ENCODE measurements around the gene KRTAP5-5.
"Not testable (repeated sequence)": the region's sequence is repeated elsewhere in the genome, so short reads cannot be mapped to it uniquely, and the experiment has no call there.

KRTAP5-5 gene, protein sequence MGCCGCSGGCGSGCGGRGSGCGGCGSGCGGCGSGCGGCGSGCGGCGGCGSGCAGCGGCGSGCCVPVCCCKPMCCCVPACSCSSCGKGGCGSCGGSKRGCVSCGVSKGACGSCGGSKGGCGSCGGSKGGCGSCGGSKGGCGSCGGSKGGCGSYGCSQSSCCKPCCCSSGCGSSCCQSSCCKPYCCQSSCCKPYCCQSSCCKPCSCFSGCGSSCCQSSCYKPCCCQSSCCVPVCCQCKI

DNA sequence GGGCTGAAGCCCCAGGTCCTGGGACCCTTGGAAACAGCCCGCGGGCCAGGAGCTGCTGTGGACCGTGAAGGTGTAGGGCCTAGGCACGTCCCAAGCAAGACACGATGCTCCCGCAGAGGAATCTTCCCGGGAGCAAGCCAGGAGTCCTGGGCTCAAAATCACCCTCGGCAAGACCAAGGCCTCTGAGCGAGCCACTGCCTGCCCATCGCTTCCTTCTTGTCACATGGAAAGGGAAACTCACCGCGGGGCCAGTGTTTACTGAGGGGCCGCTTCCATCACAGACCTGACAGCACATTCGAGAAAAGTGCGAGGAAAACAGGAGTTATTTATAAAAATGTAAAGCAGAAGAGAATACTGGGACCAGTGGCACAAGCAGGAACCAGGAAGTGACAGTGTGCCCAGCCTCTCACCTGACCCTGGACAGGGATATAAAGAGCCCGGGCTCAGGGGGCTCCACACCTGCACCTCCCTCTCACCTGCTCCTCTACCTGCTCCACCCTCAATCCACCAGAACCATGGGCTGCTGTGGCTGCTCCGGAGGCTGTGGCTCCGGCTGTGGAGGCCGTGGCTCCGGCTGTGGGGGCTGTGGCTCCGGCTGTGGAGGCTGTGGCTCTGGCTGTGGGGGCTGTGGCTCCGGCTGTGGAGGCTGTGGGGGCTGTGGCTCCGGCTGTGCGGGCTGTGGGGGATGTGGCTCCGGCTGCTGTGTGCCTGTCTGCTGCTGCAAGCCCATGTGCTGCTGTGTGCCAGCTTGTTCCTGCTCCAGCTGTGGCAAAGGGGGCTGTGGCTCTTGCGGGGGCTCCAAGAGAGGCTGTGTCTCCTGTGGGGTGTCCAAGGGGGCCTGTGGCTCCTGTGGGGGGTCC is at the start of gene KRTAP5-5:
Gene KRTAP5-5, plus strand, starts transcription at position 450 of the 860 bp plus-strand sequence. Its CDS starts 66 bp downstream, at position 516.
- no peak for DNase-seq

- DNase-seq: no peak
Observed at GRCh38 chr11:1581976-1582375, 47.6 kb upstream of the KRTAP5-5 start.

DNA sequence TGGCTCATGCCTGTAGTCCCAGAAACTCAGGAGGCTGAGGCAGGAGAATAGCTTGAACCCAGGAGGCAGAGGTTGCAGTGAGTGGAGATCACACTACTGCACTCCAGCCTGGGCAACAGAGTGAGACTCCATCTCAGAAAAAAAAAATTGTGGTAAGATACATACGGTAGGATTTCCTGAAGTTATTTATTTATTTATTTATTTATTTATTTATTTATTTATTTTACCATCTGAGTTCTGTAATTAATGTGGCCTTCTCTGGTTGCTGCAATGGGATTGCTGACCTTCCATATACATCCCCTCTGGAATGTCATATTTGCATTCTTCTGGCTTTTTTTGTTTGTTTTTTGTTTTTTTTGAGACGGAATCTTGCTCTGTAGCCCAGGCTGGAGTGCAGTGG is 46.7 kb upstream of the KRTAP5-5 start:
- not testable (repeated sequence) for DNase-seq

DNA sequence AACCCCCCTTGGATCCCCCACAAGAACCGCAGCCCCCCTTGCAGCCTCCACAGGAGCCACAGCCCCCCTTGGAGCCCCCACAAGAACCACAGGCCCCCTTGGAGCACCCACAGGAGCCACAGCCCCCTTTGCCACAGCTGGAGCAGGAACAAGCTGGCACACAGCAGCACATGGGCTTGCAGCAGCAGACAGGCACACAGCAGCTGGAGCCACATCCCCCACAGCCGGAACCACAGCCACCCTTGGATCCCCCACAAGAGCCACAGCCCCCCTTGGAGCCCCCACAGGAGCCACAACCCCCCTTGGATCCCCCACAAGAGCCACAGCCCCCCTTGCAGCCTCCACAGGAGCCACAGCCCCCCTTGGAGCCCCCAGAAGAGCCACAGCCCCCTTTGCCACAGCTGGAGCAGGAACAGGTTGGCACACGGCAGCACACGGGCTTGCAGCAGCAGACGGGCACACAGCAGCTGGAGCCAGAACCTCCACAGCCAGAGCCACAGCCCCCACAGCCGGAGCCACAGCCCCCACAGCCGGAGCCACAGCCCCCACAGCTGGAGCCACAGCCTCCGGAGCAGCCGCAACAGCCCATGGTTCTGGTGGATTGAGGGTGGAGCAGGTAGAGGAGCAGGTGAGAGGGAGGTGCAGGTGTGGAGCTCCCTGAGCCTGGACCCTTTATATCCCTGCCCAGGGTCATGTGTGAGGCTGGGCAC is 44.8 kb upstream of the KRTAP5-5 start, which contains the start of gene KRTAP5-1:
Gene KRTAP5-1, minus strand, starts transcription at position 623 of the 710 bp plus-strand sequence. Its CDS starts 34 bp downstream, at position 589.
- DNase-seq: not testable (repeated sequence)

GRCh38 chr11:1586699-1587098 is 42.9 kb upstream of the KRTAP5-5 start:
- no peak for DNase-seq

DNA sequence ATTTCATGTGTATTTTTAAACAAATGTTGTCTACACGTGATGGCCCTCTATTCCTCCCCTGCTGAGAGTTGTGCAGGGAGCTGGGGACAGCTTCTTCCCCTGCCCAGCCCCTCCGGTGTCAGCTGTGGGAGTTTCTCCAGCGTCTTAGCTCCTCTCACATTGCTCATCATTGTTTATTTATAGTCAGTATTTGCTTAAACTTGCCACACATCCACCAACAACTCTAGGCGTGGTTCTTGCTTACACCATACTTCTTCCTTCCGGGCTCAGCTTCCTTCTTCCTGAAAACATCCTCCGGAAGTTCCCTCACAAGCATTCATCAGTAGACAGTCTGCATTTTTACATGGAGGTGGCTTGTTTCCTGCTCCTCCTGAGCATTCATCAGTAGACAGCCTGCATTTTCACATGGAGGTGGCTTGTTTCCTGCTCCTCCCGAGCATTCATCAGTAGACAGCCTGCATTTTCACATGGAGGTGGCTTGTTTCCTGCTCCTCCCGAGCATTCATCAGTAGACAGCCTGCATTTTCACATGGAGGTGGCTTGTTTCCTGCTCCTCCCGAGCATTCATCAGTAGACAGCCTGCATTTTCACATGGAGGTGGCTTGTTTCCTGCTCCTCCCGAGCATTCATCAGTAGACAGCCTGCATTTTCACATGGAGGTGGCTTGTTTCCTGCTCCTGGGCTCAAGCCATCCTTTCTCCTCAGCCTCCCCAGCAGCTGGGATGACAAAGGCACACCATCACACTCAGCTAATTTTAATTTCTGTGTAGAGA is 40.2 kb upstream of the KRTAP5-5 start:
- not testable (repeated sequence) for DNase-seq

- DNase-seq: no peak
Observed at GRCh38 chr11:1589996-1590395, 39.6 kb upstream of the KRTAP5-5 start.

DNA sequence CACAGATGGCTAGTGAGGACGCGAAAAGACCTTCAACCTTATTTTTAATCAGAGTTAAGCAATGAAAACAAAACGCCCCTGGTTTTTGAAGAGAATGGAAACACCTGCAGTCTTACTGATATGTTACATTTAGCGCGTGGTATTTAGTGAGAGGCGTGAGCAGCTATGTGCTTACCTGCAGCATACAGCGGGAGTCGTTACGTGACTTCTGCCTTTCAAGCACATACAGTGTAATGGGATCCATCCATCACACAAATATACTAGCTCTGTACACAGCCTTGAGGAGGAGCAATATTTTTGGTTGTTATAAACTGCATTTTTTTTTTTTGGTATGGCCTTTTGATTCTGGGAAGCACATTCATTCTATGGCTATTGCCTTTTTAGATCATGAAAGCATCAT is 36.9 kb upstream of the KRTAP5-5 start:
- DNase-seq: no peak

GRCh38 chr11:1595994-1596575 is 33.5 kb upstream of the KRTAP5-5 start:
- not testable (repeated sequence) for DNase-seq

GRCh38 chr11:1596576-1597121 is 32.9 kb upstream of the KRTAP5-5 start:
- DNase-seq: not testable (repeated sequence)

DNA sequence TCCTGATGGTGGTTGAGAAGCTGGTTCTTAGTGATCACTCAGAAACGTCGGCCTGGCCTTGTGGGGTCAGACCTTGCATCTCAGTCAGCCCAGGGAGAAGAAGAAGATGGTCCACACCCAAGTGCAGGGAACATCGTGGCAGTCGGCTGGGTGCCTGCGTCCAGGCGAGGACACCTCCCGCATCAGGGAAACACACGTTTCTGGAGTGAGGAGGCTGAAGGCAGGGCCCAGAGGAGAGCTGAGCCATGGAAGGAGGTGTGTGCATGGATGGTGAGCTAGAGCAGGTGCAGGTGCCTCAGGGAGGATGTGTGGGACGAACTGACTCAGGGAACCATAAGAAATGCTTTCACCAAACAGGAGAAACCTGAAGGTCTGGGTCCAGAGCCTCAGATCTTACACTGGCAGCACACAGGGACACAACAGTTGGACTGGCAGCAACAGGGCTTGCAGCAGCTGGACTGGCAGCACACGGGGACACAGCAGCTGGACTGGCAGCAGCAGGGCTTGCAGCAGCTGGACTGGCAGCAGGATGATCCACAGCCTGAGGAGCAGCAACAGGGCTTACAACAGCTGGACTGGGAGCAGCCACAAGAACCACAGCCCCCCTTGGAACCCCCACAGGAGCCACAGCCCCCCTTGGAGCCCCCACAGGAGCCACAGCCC is 32.1 kb upstream of the KRTAP5-5 start:
- no peak for DNase-seq

GRCh38 chr11:1597994-1598380 is 31.6 kb upstream of the KRTAP5-5 start, which contains the start of gene KRTAP5-2:
KRTAP5-2 (minus strand) TSS chr11:1598294; CDS start chr11:1598250, 44 bp downstream.
- no peak for DNase-seq

DNA sequence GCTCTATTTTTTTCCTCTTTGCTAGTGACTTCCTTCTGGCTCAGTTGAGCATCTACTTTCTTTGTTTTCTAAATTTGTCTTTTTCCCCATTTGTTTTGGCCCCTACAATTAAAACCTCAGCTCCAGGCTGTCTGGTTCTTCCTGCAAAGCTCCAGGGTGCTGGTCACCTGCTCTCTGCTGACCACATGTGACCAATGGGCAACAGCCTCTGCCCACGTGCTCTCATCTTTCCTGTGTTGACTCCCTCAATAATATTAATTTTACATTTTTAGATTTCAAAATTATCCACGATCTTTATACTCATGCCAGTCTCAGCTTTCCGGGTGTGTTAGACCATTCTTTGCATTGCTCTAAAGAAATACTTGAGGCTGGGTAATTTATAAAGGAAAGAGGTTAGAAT is 31.2 kb upstream of the KRTAP5-5 start:
- not testable (repeated sequence) for DNase-seq

- DNase-seq: no peak
Observed at GRCh38 chr11:1598816-1599215, 30.8 kb upstream of the KRTAP5-5 start.

- no peak for DNase-seq
Observed at GRCh38 chr11:1600626-1601025, 28.9 kb upstream of the KRTAP5-5 start.

- DNase-seq: not testable (repeated sequence)
Observed at GRCh38 chr11:1601663-1602062, 27.9 kb upstream of the KRTAP5-5 start.

DNA sequence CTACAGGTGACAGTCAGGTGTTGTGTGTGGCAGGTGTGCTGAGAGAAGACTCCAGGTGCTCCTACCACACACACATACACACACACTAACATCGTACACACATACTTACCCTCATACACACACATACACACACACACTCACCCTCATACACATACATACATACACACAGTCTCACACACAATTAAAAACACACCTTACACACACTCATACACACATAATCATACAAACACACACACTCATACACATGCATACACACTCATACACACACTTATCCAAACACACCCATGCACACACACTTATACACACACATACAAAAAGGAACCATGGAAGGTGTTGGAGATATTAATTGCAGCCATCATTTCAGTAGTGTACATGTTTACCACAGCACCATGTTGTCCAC is 25.9 kb upstream of the KRTAP5-5 start:
- no peak for DNase-seq

GRCh38 chr11:1604181-1604580 is 25.4 kb upstream of the KRTAP5-5 start:
- no peak for DNase-seq

DNA sequence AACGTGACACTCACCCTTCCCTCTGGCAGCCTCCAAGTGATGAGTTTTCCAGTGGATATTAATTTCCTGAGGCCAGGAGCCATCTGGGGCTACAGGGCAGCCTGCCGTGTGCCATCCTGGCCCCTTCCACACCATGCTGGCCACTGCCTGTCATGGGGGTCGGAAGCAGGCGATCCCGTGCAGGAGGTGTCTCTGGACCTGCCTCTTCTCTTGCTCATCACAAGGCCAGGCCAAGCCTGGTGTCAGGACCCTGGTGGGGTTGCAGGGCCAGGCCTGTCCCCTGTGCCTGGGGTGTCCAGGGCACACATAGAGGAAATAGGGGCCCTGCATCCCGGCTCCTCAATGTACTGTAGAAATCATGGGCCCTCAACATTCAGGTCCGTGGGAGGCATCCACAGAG is 24.9 kb upstream of the KRTAP5-5 start:
- DNase-seq: no peak

DNA sequence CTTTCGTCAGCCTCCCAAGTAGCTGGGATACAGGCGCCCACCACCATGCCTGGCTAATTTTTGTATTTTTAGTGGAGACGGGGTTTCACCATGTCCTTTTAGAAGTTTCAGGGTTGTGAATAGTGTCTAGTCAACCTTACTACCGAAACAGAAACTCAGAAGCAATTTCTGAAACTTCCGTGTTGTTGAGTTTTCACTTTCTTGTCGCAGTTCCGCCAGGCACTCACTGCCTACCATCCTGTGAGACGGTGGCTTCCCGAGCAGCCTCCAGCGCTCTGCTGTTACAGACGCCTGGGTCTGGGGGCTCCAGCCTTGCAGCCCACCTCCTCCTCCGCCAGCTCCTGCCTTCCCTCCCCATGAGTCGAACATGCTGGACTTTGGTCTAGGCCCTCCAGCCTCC is 23.7 kb upstream of the KRTAP5-5 start:
- peak in 1 of 2 donors; percentile 19 for DNase-seq
